Measurements from ENCODE around the gene ART4. TPM values are rescaled to one million over a fixed set of nuclear protein-coding genes. Genes with fewer than 3 reads are reported as not detected.

ART4 gene
- polyA plus RNA-seq, 1 donor from 2014 or later, result not detected

DNA sequence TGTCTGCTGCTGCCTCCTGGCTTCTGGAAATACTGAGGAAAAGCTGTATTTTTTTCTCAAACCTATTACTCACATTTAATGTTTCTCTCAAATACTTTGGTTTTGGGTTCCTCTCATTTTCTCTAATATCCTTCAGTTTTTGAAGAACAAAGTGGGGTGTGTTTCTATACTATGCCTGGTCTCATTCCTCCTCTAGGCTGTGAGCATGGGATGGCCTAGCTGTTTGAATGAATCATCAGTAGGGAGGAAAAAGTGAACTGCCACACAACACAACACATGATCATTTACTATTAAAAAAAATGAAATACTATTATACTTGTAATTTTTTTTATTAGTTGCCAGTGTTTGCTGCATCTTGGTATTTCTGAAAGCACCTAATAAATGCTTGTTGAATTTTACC, 18.1 kb downstream of the ART4 start:
- no peak overlapping the region for H3K9ac ChIP-seq (ENCODE audit: low read length)
- H3K9me3 ChIP-seq (ENCODE audit: low read length), result no peaks in the 10 kb centered on the region
- H3K27me3 ChIP-seq (ENCODE audit: insufficient read depth, low read depth, low read length), result no peaks in the 10 kb centered on the region
- no peaks in the 10 kb centered on the region for H3F3A ChIP-seq (ENCODE audit: insufficient read depth, low read length, poor library complexity, severe bottlenecking)
- no peaks in the 10 kb centered on the region for H3K79me2 ChIP-seq (replicated peaks; ENCODE audit: insufficient read depth, low read length)
- H3K4me2 ChIP-seq (ENCODE audit: low read length), result no peak overlapping the region
- no peaks in the 10 kb centered on the region for H3K9me2 ChIP-seq (ENCODE audit: insufficient read depth, low read length)
- no peaks in the 10 kb centered on the region for H4K20me1 ChIP-seq (ENCODE audit: insufficient read depth)
- no peak overlapping the region for H3K4me3 ChIP-seq (ENCODE audit: low read length)
- TF ChIP-seq EZH2 (IDR thresholded peaks at IDR 0.05; ENCODE audit: borderline replicate concordance, insufficient read depth, low read length, poor library complexity, severe bottlenecking) (no peak), MXI1 (conservative IDR thresholded peaks at IDR 0.05; ENCODE audit: poor library complexity, severe bottlenecking) (no peak), SMC3 (conservative IDR thresholded peaks at IDR 0.05; ENCODE audit: poor library complexity) (no peak), EP300 (conservative IDR thresholded peaks at IDR 0.05; ENCODE audit: poor library complexity, severe bottlenecking) (no peak), RAD21 (conservative IDR thresholded peaks at IDR 0.05) (no peak)
- TF ChIP-seq, protein P1, sequence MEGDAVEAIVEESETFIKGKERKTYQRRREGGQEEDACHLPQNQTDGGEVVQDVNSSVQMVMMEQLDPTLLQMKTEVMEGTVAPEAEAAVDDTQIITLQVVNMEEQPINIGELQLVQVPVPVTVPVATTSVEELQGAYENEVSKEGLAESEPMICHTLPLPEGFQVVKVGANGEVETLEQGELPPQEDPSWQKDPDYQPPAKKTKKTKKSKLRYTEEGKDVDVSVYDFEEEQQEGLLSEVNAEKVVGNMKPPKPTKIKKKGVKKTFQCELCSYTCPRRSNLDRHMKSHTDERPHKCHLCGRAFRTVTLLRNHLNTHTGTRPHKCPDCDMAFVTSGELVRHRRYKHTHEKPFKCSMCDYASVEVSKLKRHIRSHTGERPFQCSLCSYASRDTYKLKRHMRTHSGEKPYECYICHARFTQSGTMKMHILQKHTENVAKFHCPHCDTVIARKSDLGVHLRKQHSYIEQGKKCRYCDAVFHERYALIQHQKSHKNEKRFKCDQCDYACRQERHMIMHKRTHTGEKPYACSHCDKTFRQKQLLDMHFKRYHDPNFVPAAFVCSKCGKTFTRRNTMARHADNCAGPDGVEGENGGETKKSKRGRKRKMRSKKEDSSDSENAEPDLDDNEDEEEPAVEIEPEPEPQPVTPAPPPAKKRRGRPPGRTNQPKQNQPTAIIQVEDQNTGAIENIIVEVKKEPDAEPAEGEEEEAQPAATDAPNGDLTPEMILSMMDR (IDR thresholded peaks at IDR 0.05; ENCODE audit: poor library complexity, severe bottlenecking), result no peak
- TF ChIP-seq, protein P2, sequence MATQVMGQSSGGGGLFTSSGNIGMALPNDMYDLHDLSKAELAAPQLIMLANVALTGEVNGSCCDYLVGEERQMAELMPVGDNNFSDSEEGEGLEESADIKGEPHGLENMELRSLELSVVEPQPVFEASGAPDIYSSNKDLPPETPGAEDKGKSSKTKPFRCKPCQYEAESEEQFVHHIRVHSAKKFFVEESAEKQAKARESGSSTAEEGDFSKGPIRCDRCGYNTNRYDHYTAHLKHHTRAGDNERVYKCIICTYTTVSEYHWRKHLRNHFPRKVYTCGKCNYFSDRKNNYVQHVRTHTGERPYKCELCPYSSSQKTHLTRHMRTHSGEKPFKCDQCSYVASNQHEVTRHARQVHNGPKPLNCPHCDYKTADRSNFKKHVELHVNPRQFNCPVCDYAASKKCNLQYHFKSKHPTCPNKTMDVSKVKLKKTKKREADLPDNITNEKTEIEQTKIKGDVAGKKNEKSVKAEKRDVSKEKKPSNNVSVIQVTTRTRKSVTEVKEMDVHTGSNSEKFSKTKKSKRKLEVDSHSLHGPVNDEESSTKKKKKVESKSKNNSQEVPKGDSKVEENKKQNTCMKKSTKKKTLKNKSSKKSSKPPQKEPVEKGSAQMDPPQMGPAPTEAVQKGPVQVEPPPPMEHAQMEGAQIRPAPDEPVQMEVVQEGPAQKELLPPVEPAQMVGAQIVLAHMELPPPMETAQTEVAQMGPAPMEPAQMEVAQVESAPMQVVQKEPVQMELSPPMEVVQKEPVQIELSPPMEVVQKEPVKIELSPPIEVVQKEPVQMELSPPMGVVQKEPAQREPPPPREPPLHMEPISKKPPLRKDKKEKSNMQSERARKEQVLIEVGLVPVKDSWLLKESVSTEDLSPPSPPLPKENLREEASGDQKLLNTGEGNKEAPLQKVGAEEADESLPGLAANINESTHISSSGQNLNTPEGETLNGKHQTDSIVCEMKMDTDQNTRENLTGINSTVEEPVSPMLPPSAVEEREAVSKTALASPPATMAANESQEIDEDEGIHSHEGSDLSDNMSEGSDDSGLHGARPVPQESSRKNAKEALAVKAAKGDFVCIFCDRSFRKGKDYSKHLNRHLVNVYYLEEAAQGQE (IDR thresholded peaks at IDR 0.05; ENCODE audit: borderline replicate concordance), result no peak
- no peak overlapping the region for H2AFZ ChIP-seq (ENCODE audit: low read depth, low read length)
- no peak overlapping the region for H3K27ac ChIP-seq (ENCODE audit: low read length)
- no peaks in the 10 kb centered on the region for H3K36me3 ChIP-seq (ENCODE audit: insufficient read depth, low read length)

DNA sequence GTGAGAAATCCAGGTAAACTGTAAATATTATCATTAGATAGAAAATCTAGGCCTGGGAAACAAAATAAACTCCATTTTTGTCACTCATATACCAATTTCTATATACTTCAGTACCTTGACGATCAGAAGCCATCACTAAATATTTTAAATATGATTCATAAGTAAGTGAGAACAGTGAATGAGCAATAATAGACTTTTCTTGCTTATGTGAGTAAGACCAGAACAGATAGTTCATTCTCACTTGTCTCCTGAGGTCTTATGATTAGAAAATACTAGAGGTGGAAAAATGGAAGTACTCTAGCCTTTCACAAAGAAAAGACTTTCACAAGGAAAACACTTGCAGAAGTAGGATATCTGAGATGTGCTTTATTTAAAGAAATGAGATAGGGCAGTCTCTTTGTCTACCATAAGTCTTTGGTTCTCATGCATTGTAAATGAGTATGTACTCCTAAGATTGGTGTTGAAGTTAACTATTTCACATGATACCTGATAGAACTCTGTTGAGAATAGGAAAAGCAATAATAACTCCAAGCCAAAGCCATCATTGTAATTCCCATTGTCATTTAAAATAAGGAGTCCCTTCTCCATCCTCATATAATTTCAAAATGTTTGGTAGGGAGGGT, 19.2 kb downstream of the ART4 start:
- Histone ChIP-seq H3K4me2 (ENCODE audit: low read length) (no peak overlapping the region), H3K4me3 (ENCODE audit: low read length) (no peak overlapping the region), H4K20me1 (ENCODE audit: insufficient read depth) (no peaks in the 10 kb centered on the region), H3K27ac (ENCODE audit: low read length) (no peak overlapping the region), H3K27me3 (ENCODE audit: insufficient read depth, low read depth, low read length) (no peaks in the 10 kb centered on the region), H2AFZ (ENCODE audit: low read depth, low read length) (no peak overlapping the region), H3K9ac (ENCODE audit: low read length) (no peak overlapping the region), H3K9me3 (ENCODE audit: low read length) (no peaks in the 10 kb centered on the region), H3K9me2 (ENCODE audit: insufficient read depth, low read length) (no peaks in the 10 kb centered on the region), H3K79me2 (replicated peaks; ENCODE audit: insufficient read depth, low read length) (no peaks in the 10 kb centered on the region), H3K36me3 (ENCODE audit: insufficient read depth, low read length) (no peaks in the 10 kb centered on the region), H3F3A (ENCODE audit: insufficient read depth, low read length, poor library complexity, severe bottlenecking) (no peaks in the 10 kb centered on the region)
- no peak for TF ChIP-seq RAD21 (conservative IDR thresholded peaks at IDR 0.05)
- no peak for TF ChIP-seq EZH2 (IDR thresholded peaks at IDR 0.05; ENCODE audit: borderline replicate concordance, insufficient read depth, low read length, poor library complexity, severe bottlenecking)
- no peak for TF ChIP-seq MXI1 (conservative IDR thresholded peaks at IDR 0.05; ENCODE audit: poor library complexity, severe bottlenecking)
- TF ChIP-seq, protein P1 (IDR thresholded peaks at IDR 0.05; ENCODE audit: poor library complexity, severe bottlenecking), result no peak
- TF ChIP-seq TAF1 (IDR thresholded peaks at IDR 0.05; ENCODE audit: low read depth), result no peak
- TF ChIP-seq EP300 (conservative IDR thresholded peaks at IDR 0.05; ENCODE audit: poor library complexity, severe bottlenecking), result no peak
- no peak for TF ChIP-seq POLR2AphosphoS5 (IDR thresholded peaks at IDR 0.05)
- TF ChIP-seq SMC3 (conservative IDR thresholded peaks at IDR 0.05; ENCODE audit: poor library complexity), result no peak
- TF ChIP-seq, protein P2 (IDR thresholded peaks at IDR 0.05; ENCODE audit: borderline replicate concordance), result no peak

All from neural cell (in vitro differentiated cells).